IPS-NIHi11 (cell line): ENCODE data around the gene DNAAF2.
"Not testable (repeated sequence)": the region's sequence is repeated elsewhere in the genome, so short reads cannot be mapped to it uniquely, and the experiment has no call there.

Source experiments
- DNase-seq: peaks from one replicate; pipeline ENCODE4 v3.0.0; 2012; ENCODE audit warnings: mixed read lengths, low spot score

The DNAAF2 gene

GRCh38 chr14:49634547-49635334 lies at the start of gene DNAAF2:
Gene DNAAF2, minus strand, starts transcription at chr14:49635244. Its CDS starts 95 bp downstream, at chr14:49635149.
- peak; percentile 52 for DNase-seq

GRCh38 chr14:49679271-49679670 lies 44.2 kb upstream of the DNAAF2 start:
- no peak for DNase-seq

- DNase-seq: peak; percentile 24
Measured at GRCh38 chr14:49677643-49678042, 42.6 kb upstream of the DNAAF2 start.

- DNase-seq: no peak
Measured at GRCh38 chr14:49673586-49673985, 38.5 kb upstream of the DNAAF2 start.

- DNase-seq: no peak
Measured at GRCh38 chr14:49670475-49670874, 35.4 kb upstream of the DNAAF2 start.

- no peak for DNase-seq
Measured at GRCh38 chr14:49659526-49660455, 24.7 kb upstream of the DNAAF2 start.

GRCh38 chr14:49657500-49657899 lies 22.5 kb upstream of the DNAAF2 start:
- DNase-seq: not testable (repeated sequence)

GRCh38 chr14:49654511-49654910 lies 19.5 kb upstream of the DNAAF2 start:
- no peak for DNase-seq

GRCh38 chr14:49653508-49653907 lies 18.5 kb upstream of the DNAAF2 start:
- no peak for DNase-seq

GRCh38 chr14:49642163-49642562 lies 7.1 kb upstream of the DNAAF2 start:
- DNase-seq: no peak

GRCh38 chr14:49641697-49642129 lies 6.7 kb upstream of the DNAAF2 start:
- no peak for DNase-seq

GRCh38 chr14:49640540-49641417 lies 5.7 kb upstream of the DNAAF2 start:
- DNase-seq: no peak

- DNase-seq: no peak
Measured at GRCh38 chr14:49637534-49638078, 2.6 kb upstream of the DNAAF2 start.

GRCh38 chr14:49636866-49637265 lies 1.8 kb upstream of the DNAAF2 start:
- DNase-seq: no peak

- peak; percentile 93 for DNase-seq
Measured at GRCh38 chr14:49633640-49634546, 1.2 kb downstream of the DNAAF2 start.

GRCh38 chr14:49623941-49624839 lies 10.9 kb downstream of the DNAAF2 start:
- no peak for DNase-seq

- DNase-seq: no peak
Measured at GRCh38 chr14:49623387-49623786, 11.7 kb downstream of the DNAAF2 start.

- DNase-seq: no peak
Measured at GRCh38 chr14:49622022-49622607, 12.9 kb downstream of the DNAAF2 start.
